ENCODE results near the gene MYL5.

DNA sequence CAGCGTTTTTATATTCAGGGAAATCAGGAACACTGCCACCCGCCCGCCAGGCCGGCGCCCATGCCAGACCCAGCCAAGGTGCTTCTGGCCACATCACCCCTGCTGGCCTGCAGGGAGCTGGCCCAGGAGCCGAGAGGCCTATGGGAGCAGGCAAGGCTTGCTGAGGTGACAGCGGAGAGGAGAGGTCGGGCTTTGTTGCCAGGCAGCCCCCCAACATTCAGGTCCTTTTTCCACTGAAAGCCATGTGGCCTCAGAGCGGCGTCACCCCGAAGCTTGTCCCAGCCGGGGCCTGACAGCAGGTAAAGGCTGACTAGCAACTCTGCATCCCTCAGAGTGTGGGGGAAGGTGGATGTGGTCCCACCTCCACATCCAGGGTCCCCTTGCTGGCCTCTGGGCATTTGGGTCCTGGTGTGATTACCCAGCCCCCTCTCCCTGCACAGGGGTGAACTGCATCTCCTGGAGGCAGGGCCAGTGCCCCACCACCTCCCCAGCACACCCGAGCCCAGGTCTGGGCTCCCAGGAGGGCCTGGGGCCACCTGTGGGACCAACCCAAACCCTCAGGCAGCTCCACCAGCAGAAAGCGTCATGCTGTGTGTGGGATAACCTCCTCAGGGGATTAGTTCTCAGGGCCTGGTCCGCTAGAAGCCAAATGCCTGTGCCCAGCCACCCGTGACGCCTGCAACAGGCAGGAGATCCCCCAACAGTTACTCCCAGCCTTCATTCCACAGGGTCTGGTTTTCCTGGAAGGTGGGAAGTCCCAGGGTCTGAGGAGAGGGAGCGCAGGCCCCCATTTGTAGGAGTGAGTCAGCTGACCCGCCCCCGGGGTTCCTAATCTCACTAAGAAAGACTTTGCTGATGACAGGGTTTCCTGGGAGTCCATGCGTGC is 49.4 kb upstream of the MYL5 start, which contains the start of gene PDE6B:
- TF ChIP-seq CTCF (IDR thresholded peaks at IDR 0.05), result no peak
- no peak for TF ChIP-seq POLR2A (IDR thresholded peaks at IDR 0.05)
